Stomach (tissue), 9 donors: ENCODE measurements around the gene CYSLTR2. TPM values are rescaled to one million over a fixed set of nuclear protein-coding genes. Genes with fewer than 3 reads are reported as not detected.

Source experiments
- DNase-seq, 2 donors: peaks; one replicate each; pipeline versions ENCODE4 v3.0.0 to v3.0.0-alpha.2; 2013 to 2019
- H3K27ac ChIP-seq, 5 donors: fragments of 200-600 bp in 4 of 5; sonication (generic) in 4 of 5; one replicate each; pipeline ENCODE4 v1.5.1; 2013 to 2019; ENCODE audit warnings: mild to moderate bottlenecking in 1 of 5, moderate library complexity in 1 of 5
- H3K27me3 ChIP-seq, 3 donors: fragments of 200-600 bp; sonication (generic); one replicate each; pipeline ENCODE4 v1.5.1; 2017 to 2019; ENCODE audit warnings: mixed run types in 1 of 3
- H3K36me3 ChIP-seq, 4 donors: fragments of 200-600 bp; sonication (generic); 1 replicate in 3 of 4; 2 replicates in 1 of 4; pipeline ENCODE4 v1.5.1; 2016 to 2019
- H3K4me1 ChIP-seq, 4 donors: fragments of 200-600 bp; sonication (generic); one replicate each; pipeline ENCODE4 v1.5.1; 2016 to 2019
- H3K4me3 ChIP-seq, 4 donors: fragments of 200-600 bp; sonication (generic) in 3 of 4; one replicate each; pipeline ENCODE4 v1.5.1; 2016 to 2019; ENCODE audit warnings: mild to moderate bottlenecking in 1 of 4
- H3K9me3 ChIP-seq, 4 donors: fragments of 200-600 bp; sonication (generic); one replicate each; pipeline ENCODE4 v1.5.1; 2016 to 2019
- EP300 ChIP-seq: sonication (generic); formaldehyde crosslinking; IDR thresholded peaks from one replicate; pipeline ENCODE4 v1.6.1; 2017; ENCODE audit warnings: antibody characterized with exemption
- POLR2A ChIP-seq, 4 donors: fragments of 450-650 bp; IDR thresholded peaks; one replicate each; pipeline ENCODE4 v1.6.1; 2016; ENCODE audit warnings: antibody characterized with exemption in 4 of 4, control low read depth in 2 of 4, mild to moderate bottlenecking in 1 of 4, moderate library complexity in 1 of 4
- POLR2AphosphoS5 ChIP-seq, 3 donors: sonication (generic); formaldehyde crosslinking; IDR thresholded peaks; one replicate each; pipeline ENCODE4 v1.6.1; 2016; ENCODE audit warnings: antibody characterized with exemption in 3 of 3
- WGBS, 5 donors: extraction: QIAGEN DNeasy Blood & Tissue Kit in 3 of 5; methylation state at CpG; one replicate each; pipeline versions ENCODE4 v1.1.5 to v1.1.7; 2013 to 2018; 5-methylcytosine and 5-hydroxymethylcytosine counted together
- intact Hi-C: fragments of 100-400 bp; cut with DNase I; formaldehyde crosslinking; loops from one replicate; pipeline ENCODE4 v1.15.1; 2023; ENCODE audit warnings: low total_unique reads
- polyA plus RNA-seq, 3 donors: library from polyadenylated mRNA; stranded (reverse); fragments of 200-250 nt; gene quantifications; one replicate each; pipeline ENCODE4 v1.2.3, GENCODE V29; 2013
- total RNA-seq, 5 donors: library from RNA; depleted of rRNA; stranded (reverse); fragments of >200 nt; gene quantifications; one replicate each; pipeline versions ENCODE4 v1.1.0 to v1.2.3, GENCODE V29; 2014 to 2016
- TF ChIP-seq, protein P1 (sequence below), 7 experiments: fragments of 450-650 bp in 4 of 7; fragments of 200-600 bp in 3 of 7; sonication (generic) in 3 of 7; IDR thresholded peaks; one replicate each; pipeline ENCODE4 v1.5.1; 2016 to 2019; ENCODE audit warnings: antibody characterized with exemption in 7 of 7, control low read depth in 2 of 7, mild to moderate bottlenecking in 1 of 7
- donor health status: healthy with polysubstance abuse.
- donor health status: Bipolar disorder and iron deficiency.
- donor health status: healthy.

Gene CYSLTR2
- total and polyA plus RNA-seq, 8 donors: 0.61 to 1.3 TPM; not detected in 6

DNA sequence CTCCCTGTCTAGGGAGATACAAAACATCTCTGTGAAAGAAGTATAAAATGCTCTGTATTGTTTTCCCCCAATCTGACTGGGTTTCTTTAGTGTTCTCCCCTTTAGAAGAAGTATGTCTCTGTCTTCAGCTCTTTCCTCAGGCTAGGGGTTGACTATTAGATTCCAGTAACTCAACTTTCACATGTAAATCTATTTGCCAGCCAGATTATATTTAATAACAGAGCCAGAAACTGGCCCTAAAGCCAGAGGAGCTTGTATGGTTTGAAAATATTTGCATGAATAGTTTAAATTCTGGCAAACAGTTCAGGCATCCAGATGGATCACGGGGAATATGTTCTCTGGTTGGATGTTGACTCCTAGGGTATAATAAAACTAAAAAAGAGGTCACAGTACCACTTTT lies 22.3 kb upstream of the CYSLTR2 start:
- Histone ChIP-seq H3K27ac (peak overlapping the region in 1 of 5 donors; percentile 6), H3K36me3 (no peaks in the 10 kb centered on the region), H3K4me1 (peaks cover 0 to 34% (median 12%) of the 10 kb centered on the region in 4 donors), H3K27me3 (no peaks in the 10 kb centered on the region), H3K9me3 (peaks cover under 1 to 23% (median 11%) of the 10 kb centered on the region in 4 donors), H3K4me3 (no peak overlapping the region)
- TF ChIP-seq POLR2AphosphoS5 (IDR thresholded peaks at IDR 0.05): no peak
- no peak for TF ChIP-seq EP300
- TF ChIP-seq POLR2A (IDR thresholded peaks at IDR 0.05): no peak
- TF ChIP-seq, protein P1, sequence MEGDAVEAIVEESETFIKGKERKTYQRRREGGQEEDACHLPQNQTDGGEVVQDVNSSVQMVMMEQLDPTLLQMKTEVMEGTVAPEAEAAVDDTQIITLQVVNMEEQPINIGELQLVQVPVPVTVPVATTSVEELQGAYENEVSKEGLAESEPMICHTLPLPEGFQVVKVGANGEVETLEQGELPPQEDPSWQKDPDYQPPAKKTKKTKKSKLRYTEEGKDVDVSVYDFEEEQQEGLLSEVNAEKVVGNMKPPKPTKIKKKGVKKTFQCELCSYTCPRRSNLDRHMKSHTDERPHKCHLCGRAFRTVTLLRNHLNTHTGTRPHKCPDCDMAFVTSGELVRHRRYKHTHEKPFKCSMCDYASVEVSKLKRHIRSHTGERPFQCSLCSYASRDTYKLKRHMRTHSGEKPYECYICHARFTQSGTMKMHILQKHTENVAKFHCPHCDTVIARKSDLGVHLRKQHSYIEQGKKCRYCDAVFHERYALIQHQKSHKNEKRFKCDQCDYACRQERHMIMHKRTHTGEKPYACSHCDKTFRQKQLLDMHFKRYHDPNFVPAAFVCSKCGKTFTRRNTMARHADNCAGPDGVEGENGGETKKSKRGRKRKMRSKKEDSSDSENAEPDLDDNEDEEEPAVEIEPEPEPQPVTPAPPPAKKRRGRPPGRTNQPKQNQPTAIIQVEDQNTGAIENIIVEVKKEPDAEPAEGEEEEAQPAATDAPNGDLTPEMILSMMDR (IDR thresholded peaks at IDR 0.05): no peak
- WGBS, 5 donors: 30 to 49% (median 36%) methylated on average over 1 of the region's 1 CpG
- no peak for DNase-seq
- intact Hi-C loops: no loop called here

DNA sequence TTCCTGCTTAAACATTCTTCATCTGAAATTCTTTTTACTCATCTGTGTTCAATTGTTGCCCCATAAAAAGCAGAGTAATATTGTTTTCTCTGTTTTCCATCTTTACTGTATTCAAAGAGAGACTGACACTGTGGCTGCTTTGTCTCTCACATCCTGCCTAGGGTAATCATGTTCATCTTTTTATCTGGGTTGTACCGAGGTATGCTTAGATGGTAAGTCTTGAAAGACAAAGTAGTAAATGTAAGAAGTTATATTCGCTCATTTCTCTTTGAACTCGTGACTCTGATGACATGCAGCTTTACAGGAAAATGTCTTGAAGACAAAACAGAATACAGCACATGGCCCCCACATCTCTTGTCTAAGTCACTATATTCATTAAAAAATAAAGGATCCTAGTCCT lies 20.0 kb upstream of the CYSLTR2 start:
- WGBS, 5 donors: 82 to 92% (median 86%) methylated on average over 3 of the region's 3 CpGs
- Histone ChIP-seq H3K27ac (no peak overlapping the region), H3K4me1 (peaks cover 0 to 26% (median 6%) of the 10 kb centered on the region in 4 donors), H3K9me3 (peaks cover 4 to 34% (median 19%) of the 10 kb centered on the region in 4 donors), H3K36me3 (no peaks in the 10 kb centered on the region), H3K27me3 (no peaks in the 10 kb centered on the region), H3K4me3 (no peak overlapping the region)
- no peak for DNase-seq
- TF ChIP-seq POLR2A (IDR thresholded peaks at IDR 0.05) (no peak), EP300 (no peak), POLR2AphosphoS5 (IDR thresholded peaks at IDR 0.05) (no peak)
- TF ChIP-seq, protein P1 (IDR thresholded peaks at IDR 0.05): no peak
- intact Hi-C loops: no loop called here

DNA sequence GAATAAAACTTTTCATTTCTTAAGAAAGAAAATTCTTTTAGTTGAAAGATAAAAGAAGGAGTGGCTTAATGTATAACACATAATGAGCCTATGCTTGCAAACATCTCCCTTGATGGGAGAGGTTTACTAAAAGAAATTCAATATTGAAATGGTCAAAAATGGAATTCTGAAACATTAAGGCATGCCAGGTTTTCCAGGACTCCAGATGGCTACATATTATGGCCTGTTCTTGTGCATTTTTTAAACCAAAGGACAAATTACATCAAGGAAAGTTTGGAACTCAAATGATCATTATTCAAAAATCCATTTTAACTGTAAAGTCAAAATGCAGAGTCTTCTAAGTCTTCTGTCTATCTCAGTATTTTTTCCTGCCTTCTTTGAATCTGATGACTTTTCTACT lies 19.1 kb upstream of the CYSLTR2 start:
- Histone ChIP-seq H3K27ac (no peak overlapping the region), H3K36me3 (no peaks in the 10 kb centered on the region), H3K4me3 (no peak overlapping the region), H3K4me1 (peaks cover 0 to 24% (median 3%) of the 10 kb centered on the region in 4 donors), H3K27me3 (no peaks in the 10 kb centered on the region), H3K9me3 (peaks cover 4 to 34% (median 19%) of the 10 kb centered on the region in 4 donors)
- intact Hi-C loops: no loop called here
- TF ChIP-seq EP300: no peak
- no peak for TF ChIP-seq POLR2AphosphoS5 (IDR thresholded peaks at IDR 0.05)
- TF ChIP-seq, protein P1 (IDR thresholded peaks at IDR 0.05): no peak
- TF ChIP-seq POLR2A (IDR thresholded peaks at IDR 0.05): no peak
- DNase-seq: no peak

DNA sequence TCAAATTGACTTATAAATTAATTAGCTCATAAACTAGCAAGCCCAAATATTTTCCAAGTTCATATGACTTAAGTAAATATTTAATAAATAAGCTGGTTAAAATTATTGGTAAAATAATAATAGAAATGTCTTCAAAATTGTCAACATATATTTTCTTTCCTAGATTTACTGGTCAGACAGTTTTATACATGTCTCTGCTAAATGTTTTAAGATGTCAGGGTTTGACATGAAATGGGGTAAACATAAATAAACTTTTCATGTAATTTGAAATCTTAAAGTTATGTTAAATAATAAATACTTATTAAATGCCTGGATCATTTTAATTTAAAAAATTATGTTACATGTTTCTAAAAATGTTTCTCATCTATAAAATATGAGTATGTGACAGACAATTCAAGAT lies 18.3 kb upstream of the CYSLTR2 start:
- Histone ChIP-seq H3K4me3 (no peak overlapping the region), H3K27ac (no peak overlapping the region), H3K27me3 (no peaks in the 10 kb centered on the region), H3K4me1 (peaks cover 0 to 18% (median 3%) of the 10 kb centered on the region in 4 donors), H3K9me3 (peaks cover 4 to 34% (median 19%) of the 10 kb centered on the region in 4 donors), H3K36me3 (no peaks in the 10 kb centered on the region)
- TF ChIP-seq POLR2AphosphoS5 (IDR thresholded peaks at IDR 0.05) (no peak), POLR2A (IDR thresholded peaks at IDR 0.05) (no peak), EP300 (no peak)
- TF ChIP-seq, protein P1 (IDR thresholded peaks at IDR 0.05): no peak
- DNase-seq: no peak
- intact Hi-C loops: no loop called here
